ENCODE results near the gene AK4.

- no peak for TF ChIP-seq CTCF (IDR thresholded peaks at IDR 0.05; ENCODE audit: low read depth, low read length)
- no peak for TF ChIP-seq POLR2A (IDR thresholded peaks at IDR 0.05; ENCODE audit: extremely low read depth, insufficient read length)
- no peak for TF ChIP-seq MAX (IDR thresholded peaks at IDR 0.05; ENCODE audit: low read depth, low read length)
- no peak for TF ChIP-seq MYC (IDR thresholded peaks at IDR 0.05; ENCODE audit: low read depth, low read length)
Observed at GRCh38 chr1:65164633-65165032, 16.6 kb downstream of the AK4 start.

All from NB4 (cell line).